Measurements from ENCODE around the gene RELA. TPM values are rescaled to one million over a fixed set of nuclear protein-coding genes. Genes with fewer than 3 reads are reported as not detected.

RELA gene
- total and polyA plus RNA-seq, 10 of the 15 experiments (the other 5 are each of a cell fraction or from before 2014, with no cell fraction given), result 5.1 to 56.4 (median 34.2) TPM

DNA sequence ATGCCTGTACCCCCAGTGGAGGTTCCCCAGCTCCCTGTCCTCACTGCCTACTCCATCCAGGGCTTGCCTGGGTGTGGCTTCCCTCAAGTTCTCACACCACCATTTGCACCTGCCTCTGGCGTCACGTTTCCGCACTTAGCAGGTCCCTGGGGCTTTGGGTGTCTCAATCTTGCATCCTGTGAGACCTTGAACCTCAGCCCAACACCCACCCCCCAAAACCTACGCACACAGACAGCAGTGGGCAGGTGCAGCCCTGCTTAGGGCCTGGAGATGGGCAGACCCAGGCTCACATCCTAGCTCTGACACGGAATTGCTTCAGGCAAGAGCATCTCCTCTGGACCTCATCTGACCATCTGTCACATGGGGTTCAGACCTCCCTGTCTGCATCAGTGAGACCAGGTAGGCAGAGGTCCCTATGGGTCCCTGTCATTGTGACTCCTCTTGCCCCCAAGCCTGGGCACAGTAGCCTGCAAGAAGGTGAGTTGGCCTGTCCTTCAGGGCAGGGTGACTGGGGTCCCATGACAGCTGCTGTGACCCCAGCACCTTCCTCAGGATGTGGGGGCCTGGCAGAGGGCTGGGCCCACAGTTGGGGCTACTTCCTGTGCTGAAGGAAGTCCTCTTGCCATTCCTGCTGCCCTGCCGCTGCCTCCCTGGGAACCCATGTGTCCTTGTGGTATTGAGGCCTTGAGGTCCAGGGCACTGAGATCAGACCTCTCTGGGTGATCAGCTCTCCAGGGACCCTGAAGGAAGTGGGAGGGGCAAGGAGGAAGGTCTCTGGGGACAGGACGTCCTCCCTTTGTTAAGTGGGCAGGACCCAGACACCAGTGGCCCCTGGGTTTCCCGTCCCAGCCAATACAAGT lies 22.9 kb downstream of the RELA start (continued):
- TF ChIP-seq, protein P1, sequence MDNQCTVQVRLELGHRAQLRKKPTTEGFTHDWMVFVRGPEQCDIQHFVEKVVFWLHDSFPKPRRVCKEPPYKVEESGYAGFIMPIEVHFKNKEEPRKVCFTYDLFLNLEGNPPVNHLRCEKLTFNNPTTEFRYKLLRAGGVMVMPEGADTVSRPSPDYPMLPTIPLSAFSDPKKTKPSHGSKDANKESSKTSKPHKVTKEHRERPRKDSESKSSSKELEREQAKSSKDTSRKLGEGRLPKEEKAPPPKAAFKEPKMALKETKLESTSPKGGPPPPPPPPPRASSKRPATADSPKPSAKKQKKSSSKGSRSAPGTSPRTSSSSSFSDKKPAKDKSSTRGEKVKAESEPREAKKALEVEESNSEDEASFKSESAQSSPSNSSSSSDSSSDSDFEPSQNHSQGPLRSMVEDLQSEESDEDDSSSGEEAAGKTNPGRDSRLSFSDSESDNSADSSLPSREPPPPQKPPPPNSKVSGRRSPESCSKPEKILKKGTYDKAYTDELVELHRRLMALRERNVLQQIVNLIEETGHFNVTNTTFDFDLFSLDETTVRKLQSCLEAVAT (IDR thresholded peaks at IDR 0.05), result no peak; the same call in none of the 2 replicates
- TF ChIP-seq RBBP5 (conservative IDR thresholded peaks at IDR 0.05) (no peak), CREB1 (IDR thresholded peaks at IDR 0.05; ENCODE audit: low read depth) (peak; percentile 83), BMI1 (IDR thresholded peaks at IDR 0.05; ENCODE audit: borderline replicate concordance) (peak; percentile 75; the same call in 1 of the 2 replicates), LARP7 (IDR thresholded peaks at IDR 0.05) (peak; percentile 70; the same call in 1 of the 2 replicates), POLR2AphosphoS2 (IDR thresholded peaks at IDR 0.05; ENCODE audit: low read depth, low read length) (peak; percentile 73; the same call in 1 of the 2 replicates), MEF2B (IDR thresholded peaks at IDR 0.05; ENCODE audit: partially characterized antibody, poor library complexity, severe bottlenecking) (peak; percentile 98), DPF2 (IDR thresholded peaks at IDR 0.05) (peak; percentile 91), MEF2A (IDR thresholded peaks at IDR 0.05; ENCODE audit: insufficient read depth, low read depth, low read length) (0 out of 2 replicates have a peak, but pooled peaks have one; percentile 36), BCL11A (IDR thresholded peaks at IDR 0.05; ENCODE audit: low read depth, low read length) (peak; percentile 87), YBX1 (IDR thresholded peaks at IDR 0.05) (peak; percentile 28; the same call in 1 of the 2 replicates), RELA (IDR thresholded peaks at IDR 0.05; ENCODE audit: borderline replicate concordance, partially characterized antibody) (peak; percentile 9), TAF1 (IDR thresholded peaks at IDR 0.05; ENCODE audit: borderline replicate concordance, low read depth, low read length) (peak; percentile 58; the same call in 1 of the 2 replicates), CEBPB (IDR thresholded peaks at IDR 0.05; ENCODE audit: borderline replicate concordance in 1 of 2, low read depth in 2 of 2, low read length in 2 of 2) (peak in 1 of 2 experiments; percentile 23; a peak in 1 of 4 replicates), NBN (IDR thresholded peaks at IDR 0.05) (peak; percentile 93), ZZZ3 (IDR thresholded peaks at IDR 0.05; ENCODE audit: control insufficient read depth, insufficient read length, low read depth) (no peak), POLR2AphosphoS5 (IDR thresholded peaks at IDR 0.05; ENCODE audit: low read length) (peak; percentile 77), CHD2 (IDR thresholded peaks at IDR 0.05; ENCODE audit: borderline replicate concordance, low read depth, low read length) (peak; percentile 92), RCOR1 (conservative IDR thresholded peaks at IDR 0.05; ENCODE audit: low read depth, low read length) (peak; percentile 74; the same call in 1 of the 2 replicates), ZNF207 (IDR thresholded peaks at IDR 0.05; ENCODE audit: borderline replicate concordance) (peak; percentile 83), HCFC1 (IDR thresholded peaks at IDR 0.05; ENCODE audit: low read length) (0 out of 2 replicates have a peak, but pooled peaks have one; percentile 6), GATAD2B (conservative IDR thresholded peaks at IDR 0.05; ENCODE audit: low read depth) (peak; percentile 69), SMARCA5 (IDR thresholded peaks at IDR 0.05) (peak; percentile 95)
- TF ChIP-seq, protein P2, sequence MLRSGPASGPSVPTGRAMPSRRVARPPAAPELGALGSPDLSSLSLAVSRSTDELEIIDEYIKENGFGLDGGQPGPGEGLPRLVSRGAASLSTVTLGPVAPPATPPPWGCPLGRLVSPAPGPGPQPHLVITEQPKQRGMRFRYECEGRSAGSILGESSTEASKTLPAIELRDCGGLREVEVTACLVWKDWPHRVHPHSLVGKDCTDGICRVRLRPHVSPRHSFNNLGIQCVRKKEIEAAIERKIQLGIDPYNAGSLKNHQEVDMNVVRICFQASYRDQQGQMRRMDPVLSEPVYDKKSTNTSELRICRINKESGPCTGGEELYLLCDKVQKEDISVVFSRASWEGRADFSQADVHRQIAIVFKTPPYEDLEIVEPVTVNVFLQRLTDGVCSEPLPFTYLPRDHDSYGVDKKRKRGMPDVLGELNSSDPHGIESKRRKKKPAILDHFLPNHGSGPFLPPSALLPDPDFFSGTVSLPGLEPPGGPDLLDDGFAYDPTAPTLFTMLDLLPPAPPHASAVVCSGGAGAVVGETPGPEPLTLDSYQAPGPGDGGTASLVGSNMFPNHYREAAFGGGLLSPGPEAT (IDR thresholded peaks at IDR 0.05; ENCODE audit: low read depth), result peak; percentile 64; the same call in 1 of the 2 replicates
- TF ChIP-seq, protein P3, sequence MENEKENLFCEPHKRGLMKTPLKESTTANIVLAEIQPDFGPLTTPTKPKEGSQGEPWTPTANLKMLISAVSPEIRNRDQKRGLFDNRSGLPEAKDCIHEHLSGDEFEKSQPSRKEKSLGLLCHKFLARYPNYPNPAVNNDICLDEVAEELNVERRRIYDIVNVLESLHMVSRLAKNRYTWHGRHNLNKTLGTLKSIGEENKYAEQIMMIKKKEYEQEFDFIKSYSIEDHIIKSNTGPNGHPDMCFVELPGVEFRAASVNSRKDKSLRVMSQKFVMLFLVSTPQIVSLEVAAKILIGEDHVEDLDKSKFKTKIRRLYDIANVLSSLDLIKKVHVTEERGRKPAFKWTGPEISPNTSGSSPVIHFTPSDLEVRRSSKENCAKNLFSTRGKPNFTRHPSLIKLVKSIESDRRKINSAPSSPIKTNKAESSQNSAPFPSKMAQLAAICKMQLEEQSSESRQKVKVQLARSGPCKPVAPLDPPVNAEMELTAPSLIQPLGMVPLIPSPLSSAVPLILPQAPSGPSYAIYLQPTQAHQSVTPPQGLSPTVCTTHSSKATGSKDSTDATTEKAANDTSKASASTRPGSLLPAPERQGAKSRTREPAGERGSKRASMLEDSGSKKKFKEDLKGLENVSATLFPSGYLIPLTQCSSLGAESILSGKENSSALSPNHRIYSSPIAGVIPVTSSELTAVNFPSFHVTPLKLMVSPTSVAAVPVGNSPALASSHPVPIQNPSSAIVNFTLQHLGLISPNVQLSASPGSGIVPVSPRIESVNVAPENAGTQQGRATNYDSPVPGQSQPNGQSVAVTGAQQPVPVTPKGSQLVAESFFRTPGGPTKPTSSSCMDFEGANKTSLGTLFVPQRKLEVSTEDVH (IDR thresholded peaks at IDR 0.05; ENCODE audit: low read depth, partially characterized antibody), result peak; percentile 57
